BLaER1 treated with 17β-estradiol and CSF1 and Interleukin-3, amounts not matched to agents 10 nM and 100 nM (cell line): ENCODE measurements around the gene FEN1.

Experiments used
- H3K27ac ChIP-seq, 11 experiments: shearing (Covaris generic); formaldehyde crosslinking; 2 replicates each; pipeline ENCODE4 v1.8.1; 2022
- H3K27me3 ChIP-seq, 11 experiments: shearing (Covaris generic); formaldehyde crosslinking; 2 replicates each; pipeline ENCODE4 v1.8.1; 2022
- H3K36me3 ChIP-seq, 11 experiments: shearing (Covaris generic); formaldehyde crosslinking; 2 replicates each; pipeline ENCODE4 v1.8.1; 2022
- H3K4me1 ChIP-seq, 10 experiments: shearing (Covaris generic); formaldehyde crosslinking; 2 replicates each; pipeline ENCODE4 v1.8.1; 2022
- H3K4me2 ChIP-seq, 11 experiments: shearing (Covaris generic); formaldehyde crosslinking; 2 replicates each; pipeline ENCODE4 v1.8.1; 2022
- H3K4me3 ChIP-seq, 10 experiments: shearing (Covaris generic); formaldehyde crosslinking; 2 replicates each; pipeline ENCODE4 v1.8.1; 2022
- H3K9ac ChIP-seq, 11 experiments: shearing (Covaris generic); formaldehyde crosslinking; 2 replicates each; pipeline ENCODE4 v1.8.1; 2022
- H3K9me3 ChIP-seq, 11 experiments: shearing (Covaris generic); formaldehyde crosslinking; replicated peaks in 1 of 11; 2 replicates each; pipeline ENCODE4 v1.8.1; 2022
- H4K20me1 ChIP-seq, 11 experiments: shearing (Covaris generic); formaldehyde crosslinking; 2 replicates each; pipeline ENCODE4 v1.8.1; 2022
- Cebpa-rat ChIP-seq, 11 experiments: shearing (Covaris generic); IDR thresholded peaks; 2 replicates each; pipeline ENCODE4 v1.8.1; 2022

FEN1 gene

DNA sequence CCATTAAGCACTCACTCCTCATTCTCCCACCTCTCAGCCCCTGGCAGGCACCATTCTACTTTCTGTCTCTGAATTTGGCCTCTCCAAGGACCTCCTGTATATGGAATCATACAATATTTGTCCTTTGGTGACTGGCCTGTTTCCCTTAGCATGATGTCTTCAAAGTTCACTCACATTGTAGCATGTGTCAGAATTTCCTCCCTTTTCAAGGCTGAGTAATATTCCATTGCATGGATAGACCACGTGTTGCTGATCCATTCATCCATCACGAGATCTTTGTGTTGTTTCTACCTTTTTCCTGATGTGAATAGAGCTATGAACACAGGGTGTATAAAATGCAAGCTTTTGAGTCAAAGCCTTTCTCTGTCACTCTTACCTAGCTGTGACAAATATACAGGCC lies 47.0 kb downstream of the FEN1 start:
- Histone ChIP-seq H3K4me3 (no peak overlapping the region), H3K4me2 (no peak overlapping the region), H3K9me3 (no peaks in the 10 kb centered on the region), H4K20me1 (peaks cover 0 to 59% (median 0%) of the 10 kb centered on the region in 11 experiments; a peak in 9 of 22 replicates), H3K27ac (no peak overlapping the region), H3K4me1 (peaks cover 18 to 28% (median 25%) of the 10 kb centered on the region in 10 experiments), H3K9ac (no peak overlapping the region), H3K36me3 (peaks cover 72 to 86% (median 80%) of the 10 kb centered on the region in 11 experiments), H3K27me3 (no peaks in the 10 kb centered on the region)
- no peak for TF ChIP-seq Cebpa-rat (IDR thresholded peaks at IDR 0.05)

- H3K36me3 ChIP-seq, result peaks cover 78 to 93% (median 86%) of the 10 kb centered on the region in 11 experiments
- TF ChIP-seq Cebpa-rat (IDR thresholded peaks at IDR 0.05), result no peak
- peak overlapping the region in 2 of 11 experiments; percentile 12 to 30; a peak in 2 of 22 replicates for H3K9ac ChIP-seq
- no peak overlapping the region for H3K4me3 ChIP-seq
- peaks cover 0 to 64% (median 0%) of the 10 kb centered on the region in 11 experiments; a peak in 9 of 22 replicates for H4K20me1 ChIP-seq
- H3K27me3 ChIP-seq, result no peaks in the 10 kb centered on the region
- peaks cover 12 to 22% (median 20%) of the 10 kb centered on the region in 10 experiments for H3K4me1 ChIP-seq
- H3K4me2 ChIP-seq, result no peak overlapping the region
- H3K27ac ChIP-seq, result no peak overlapping the region; a peak in 1 of 22 replicates
- no peaks in the 10 kb centered on the region for H3K9me3 ChIP-seq
Measured at GRCh38 chr11:61840371-61840770, 47.7 kb downstream of the FEN1 start.

GRCh38 chr11:61841636-61842527 lies 49.2 kb downstream of the FEN1 start:
- H3K9ac ChIP-seq, result peak overlapping the region in 3 of 11 experiments; percentile 4 to 20 (median 13); a peak in 1 of 22 replicates
- peaks cover 93 to 100% (median 100%) of the 10 kb centered on the region in 11 experiments for H3K36me3 ChIP-seq
- H3K4me2 ChIP-seq, result no peak overlapping the region

DNA sequence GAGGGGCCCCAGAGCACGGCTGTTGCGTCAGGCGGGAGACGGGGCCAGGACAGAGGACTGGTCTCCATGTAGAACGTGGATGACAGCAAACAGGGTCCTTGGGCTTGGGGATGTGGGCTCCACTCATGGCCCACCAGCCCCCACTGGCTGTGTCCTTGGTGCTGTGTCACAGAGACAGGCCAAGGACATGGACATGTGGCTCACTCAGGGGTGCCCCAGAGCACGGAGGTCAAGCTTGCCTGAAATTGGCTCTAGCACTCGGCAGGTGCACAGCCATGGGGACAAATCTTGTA lies 49.8 kb downstream of the FEN1 start:
- peaks cover 0 to 79% (median 0%) of the 10 kb centered on the region in 11 experiments; a peak in 9 of 22 replicates for H4K20me1 ChIP-seq
- H3K4me1 ChIP-seq, result peaks cover 0 to 5% (median 0%) of the 10 kb centered on the region in 10 experiments; a peak in 5 of 20 replicates
- H3K9me3 ChIP-seq, result no peaks in the 10 kb centered on the region
- peaks cover 99 to 100% (median 100%) of the 10 kb centered on the region in 11 experiments for H3K36me3 ChIP-seq
- H3K4me3 ChIP-seq, result no peak overlapping the region
- TF ChIP-seq Cebpa-rat (IDR thresholded peaks at IDR 0.05), result no peak
- H3K27me3 ChIP-seq, result no peaks in the 10 kb centered on the region
- H3K27ac ChIP-seq, result peak overlapping the region in 1 of 11 experiments; percentile 34; a peak in 2 of 22 replicates
- no peak overlapping the region for H3K4me2 ChIP-seq
- H3K9ac ChIP-seq, result 0 out of 22 replicates have a peak overlapping the region, but pooled peaks of 1 of the 11 experiments have one; percentile 4

More at GRCh38 chr11:61841636-61842527, 49.2 kb downstream of the FEN1 start:
- peaks cover 0 to 7% (median 5%) of the 10 kb centered on the region in 10 experiments; a peak in 9 of 20 replicates for H3K4me1 ChIP-seq
- H3K27me3 ChIP-seq, result no peaks in the 10 kb centered on the region
- H3K27ac ChIP-seq, result peak overlapping the region in 2 of 11 experiments; percentile 25 to 34; a peak in 4 of 22 replicates
- peaks cover 0 to 77% (median 0%) of the 10 kb centered on the region in 11 experiments; a peak in 9 of 22 replicates for H4K20me1 ChIP-seq
- TF ChIP-seq Cebpa-rat (IDR thresholded peaks at IDR 0.05), result no peak
- H3K4me3 ChIP-seq, result no peak overlapping the region
- H3K9me3 ChIP-seq, result no peaks in the 10 kb centered on the region

- no peak overlapping the region for H3K4me3 ChIP-seq
Measured at GRCh38 chr11:61844909-61845565, 52.3 kb downstream of the FEN1 start.

DNA sequence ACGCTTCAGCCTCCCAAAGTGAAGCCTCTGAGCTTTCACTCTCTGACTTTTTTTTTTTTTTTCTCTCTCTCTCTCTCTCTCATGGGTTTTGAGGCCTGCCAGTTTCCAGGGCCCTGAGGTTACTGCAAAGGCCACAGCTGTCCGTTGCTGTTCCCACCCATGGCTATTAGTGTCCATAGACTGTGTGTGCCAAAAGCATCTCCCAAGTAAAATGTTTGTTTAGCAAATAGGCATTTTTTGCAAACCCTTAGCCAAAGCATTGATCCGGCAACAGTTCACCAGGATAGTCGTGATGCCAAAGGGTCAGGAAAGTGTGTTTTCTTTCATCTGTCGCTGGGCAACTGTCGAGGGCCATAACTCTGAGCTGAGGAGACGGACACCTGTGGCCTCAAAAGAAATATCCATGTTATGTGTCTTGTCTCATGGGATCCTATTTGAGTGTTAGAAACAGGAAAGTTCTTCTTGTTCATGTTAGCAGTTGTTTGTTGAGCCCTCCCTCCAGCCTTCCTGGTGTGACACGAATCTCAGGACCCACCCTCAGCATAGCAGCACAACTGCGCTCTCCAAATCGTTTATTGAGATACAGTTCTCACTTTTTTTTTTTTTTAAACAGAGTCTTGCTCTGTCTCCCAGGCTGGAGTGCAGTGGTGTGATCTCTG lies 53.8 kb downstream of the FEN1 start:
- Histone ChIP-seq H4K20me1 (peaks cover 0 to 82% (median 4%) of the 10 kb centered on the region in 11 experiments; a peak in 11 of 22 replicates), H3K4me2 (no peak overlapping the region), H3K9ac (peak overlapping the region in 1 of 11 experiments; percentile 35; a peak in 1 of 22 replicates), H3K27me3 (no peaks in the 10 kb centered on the region), H3K9me3 (no peaks in the 10 kb centered on the region), H3K36me3 (peaks cover 100% of the 10 kb centered on the region in 11 experiments), H3K4me1 (peaks cover 0 to 4% (median 0%) of the 10 kb centered on the region in 10 experiments; a peak in 3 of 20 replicates), H3K27ac (no peak overlapping the region), H3K4me3 (no peak overlapping the region)
- TF ChIP-seq Cebpa-rat (IDR thresholded peaks at IDR 0.05), result no peak

More at GRCh38 chr11:61844909-61845565, 52.3 kb downstream of the FEN1 start:
- H3K9me3 ChIP-seq, result no peaks in the 10 kb centered on the region
- no peak overlapping the region for H3K9ac ChIP-seq
- H3K4me2 ChIP-seq, result no peak overlapping the region
- no peak overlapping the region for H3K27ac ChIP-seq
- H3K4me1 ChIP-seq, result peaks cover 0 to 5% (median 0%) of the 10 kb centered on the region in 10 experiments; a peak in 1 of 20 replicates
- peaks cover 100% of the 10 kb centered on the region in 11 experiments for H3K36me3 ChIP-seq
- no peak for TF ChIP-seq Cebpa-rat (IDR thresholded peaks at IDR 0.05)
- H4K20me1 ChIP-seq, result peaks cover 0 to 80% (median 0%) of the 10 kb centered on the region in 11 experiments; a peak in 9 of 22 replicates
- H3K27me3 ChIP-seq, result no peaks in the 10 kb centered on the region
